ENCODE data around the gene STEEP1. TPM values are rescaled to one million over a fixed set of nuclear protein-coding genes. Genes with fewer than 3 reads are reported as not detected.
"Not testable (repeated sequence)": the region's sequence is repeated elsewhere in the genome, so short reads cannot be mapped to it uniquely, and the experiment has no call there.

STEEP1 gene
- total RNA-seq, 1 donor from 2014 or later, result 22.1 TPM

- Histone ChIP-seq H3K79me2 (ENCODE audit: insufficient read depth, low read length) (no peaks in the 10 kb centered on the region), H2AFZ (ENCODE audit: low read depth, low read length) (no peak overlapping the region), H3K4me2 (ENCODE audit: low read length) (no peak overlapping the region), H3K9me3 (ENCODE audit: insufficient read depth, low read depth, low read length) (no peaks in the 10 kb centered on the region), H3K36me3 (ENCODE audit: insufficient read depth, low read length) (no peaks in the 10 kb centered on the region), H3K4me3 (ENCODE audit: insufficient read depth, low read depth, low read length) (no peak overlapping the region), H3K4me1 (ENCODE audit: insufficient read depth, low read length) (no peaks in the 10 kb centered on the region), H3K9ac (ENCODE audit: low read length) (no peak overlapping the region), H4K20me1 (ENCODE audit: insufficient read depth, low read length) (no peaks in the 10 kb centered on the region), H3K27me3 (ENCODE audit: insufficient read depth, low read length) (no peaks in the 10 kb centered on the region), H3K27ac (ENCODE audit: low read depth, low read length) (no peak overlapping the region)
- no peaks in the 10 kb centered on the region for H3K4me1 Mint-ChIP-seq (ENCODE audit: low read depth, unreplicated experiment)
- H3K9me3 Mint-ChIP-seq (ENCODE audit: unreplicated experiment), result no peaks in the 10 kb centered on the region
- DNase-seq (ENCODE audit: low read depth) (no peak), FAIRE-seq (no peak)
- H3K27me3 Mint-ChIP-seq (ENCODE audit: low read depth, unreplicated experiment), result no peaks in the 10 kb centered on the region
- no peak for TF ChIP-seq CTCF (IDR thresholded peaks at IDR 0.05; ENCODE audit: insufficient read depth, low read depth, low read length)
- no peak for TF ChIP-seq EZH2 (IDR thresholded peaks at IDR 0.05; ENCODE audit: insufficient read depth, low read length)
- no peaks in the 10 kb centered on the region for H3K36me3 Mint-ChIP-seq (ENCODE audit: low read depth, unreplicated experiment)
- no peak overlapping the region for H3K27ac Mint-ChIP-seq (ENCODE audit: unreplicated experiment)
- H3K4me3 Mint-ChIP-seq (ENCODE audit: unreplicated experiment), result no peak overlapping the region
Measured at GRCh38 chrX:119495734-119496726, 69.2 kb downstream of the STEEP1 start.

GRCh38 chrX:119493851-119494495 is 71.2 kb downstream of the STEEP1 start:
- not testable (repeated sequence) for H3K27ac ChIP-seq (ENCODE audit: low read depth, low read length); H3K79me2 ChIP-seq (ENCODE audit: insufficient read depth, low read length); H3K27ac Mint-ChIP-seq (ENCODE audit: unreplicated experiment); H2AFZ ChIP-seq (ENCODE audit: low read depth, low read length); H3K4me2 ChIP-seq (ENCODE audit: low read length); H3K4me1 ChIP-seq (ENCODE audit: insufficient read depth, low read length); H3K9me3 ChIP-seq (ENCODE audit: insufficient read depth, low read depth, low read length); H3K36me3 Mint-ChIP-seq (ENCODE audit: low read depth, unreplicated experiment); H4K20me1 ChIP-seq (ENCODE audit: insufficient read depth, low read length); H3K9me3 Mint-ChIP-seq (ENCODE audit: unreplicated experiment); H3K27me3 Mint-ChIP-seq (ENCODE audit: low read depth, unreplicated experiment); H3K36me3 ChIP-seq (ENCODE audit: insufficient read depth, low read length); H3K4me3 Mint-ChIP-seq (ENCODE audit: unreplicated experiment); H3K4me3 ChIP-seq (ENCODE audit: insufficient read depth, low read depth, low read length); H3K9ac ChIP-seq (ENCODE audit: low read length); DNase-seq (ENCODE audit: low read depth); H3K4me1 Mint-ChIP-seq (ENCODE audit: low read depth, unreplicated experiment); H3K27me3 ChIP-seq (ENCODE audit: insufficient read depth, low read length); FAIRE-seq

- Mint-ChIP-seq H3K9me3 (ENCODE audit: unreplicated experiment) (no peaks in the 10 kb centered on the region), H3K27me3 (ENCODE audit: low read depth, unreplicated experiment) (no peaks in the 10 kb centered on the region), H3K27ac (ENCODE audit: unreplicated experiment) (no peak overlapping the region), H3K36me3 (ENCODE audit: low read depth, unreplicated experiment) (no peaks in the 10 kb centered on the region), H3K4me3 (ENCODE audit: unreplicated experiment) (no peak overlapping the region), H3K4me1 (ENCODE audit: low read depth, unreplicated experiment) (no peaks in the 10 kb centered on the region)
- Histone ChIP-seq H3K27me3 (ENCODE audit: insufficient read depth, low read length) (no peaks in the 10 kb centered on the region), H4K20me1 (ENCODE audit: insufficient read depth, low read length) (no peaks in the 10 kb centered on the region), H3K79me2 (ENCODE audit: insufficient read depth, low read length) (no peaks in the 10 kb centered on the region), H3K4me1 (ENCODE audit: insufficient read depth, low read length) (no peaks in the 10 kb centered on the region), H3K4me2 (ENCODE audit: low read length) (no peak overlapping the region), H3K4me3 (ENCODE audit: insufficient read depth, low read depth, low read length) (no peak overlapping the region), H3K9ac (ENCODE audit: low read length) (no peak overlapping the region), H3K36me3 (ENCODE audit: insufficient read depth, low read length) (no peaks in the 10 kb centered on the region), H2AFZ (ENCODE audit: low read depth, low read length) (no peak overlapping the region), H3K27ac (ENCODE audit: low read depth, low read length) (no peak overlapping the region), H3K9me3 (ENCODE audit: insufficient read depth, low read depth, low read length) (no peaks in the 10 kb centered on the region)
- DNase-seq (ENCODE audit: low read depth), result no peak
- FAIRE-seq, result no peak
- TF ChIP-seq EZH2 (IDR thresholded peaks at IDR 0.05; ENCODE audit: insufficient read depth, low read length), result no peak
- TF ChIP-seq CTCF (IDR thresholded peaks at IDR 0.05; ENCODE audit: insufficient read depth, low read depth, low read length), result no peak
Measured at GRCh38 chrX:119492463-119492862, 72.7 kb downstream of the STEEP1 start.

Measured in astrocyte (in vitro differentiated cells and primary cell).